Measurements from ENCODE around the gene KCNQ1.

Gene KCNQ1

GRCh38 chr11:2574043-2574552 lies 129.3 kb downstream of the KCNQ1 start (continued):
- TF ChIP-seq TSHZ2 (CRISPR knock-in tag; IDR thresholded peaks at IDR 0.05) (no peak), PPARA (CRISPR knock-in tag; IDR thresholded peaks at IDR 0.05; ENCODE audit: borderline replicate concordance) (no peak), ISL1 (CRISPR knock-in tag; IDR thresholded peaks at IDR 0.05) (no peak)

- no peak for TF ChIP-seq CREB5 (CRISPR knock-in tag; IDR thresholded peaks at IDR 0.05; ENCODE audit: low read depth)
- TF ChIP-seq TSHZ2 (CRISPR knock-in tag; IDR thresholded peaks at IDR 0.05) = no peak
- TF ChIP-seq RARB (CRISPR knock-in tag; IDR thresholded peaks at IDR 0.05) = no peak
- no peak for TF ChIP-seq ZNF8 (CRISPR knock-in tag; IDR thresholded peaks at IDR 0.05)
- TF ChIP-seq CSRNP3 (CRISPR knock-in tag; IDR thresholded peaks at IDR 0.05) = no peak
- no peak for TF ChIP-seq GLIS3 (CRISPR knock-in tag; IDR thresholded peaks at IDR 0.05)
- TF ChIP-seq ZFP30 (CRISPR knock-in tag; IDR thresholded peaks at IDR 0.05) = no peak
- ATAC-seq = no peak
These were observed 130.0 kb downstream of the KCNQ1 start for GRCh38 chr11:2574553-2575535.

- ATAC-seq = no peak
- no peak for TF ChIP-seq CSRNP3 (CRISPR knock-in tag; IDR thresholded peaks at IDR 0.05)
- TF ChIP-seq ZFP3 (CRISPR knock-in tag; IDR thresholded peaks at IDR 0.05) = no peak
- TF ChIP-seq ZNF565 (CRISPR knock-in tag; conservative IDR thresholded peaks at IDR 0.05; ENCODE audit: low read depth) = no peak
- no peak for TF ChIP-seq OSR1 (CRISPR knock-in tag; IDR thresholded peaks at IDR 0.05)
- TF ChIP-seq TSHZ2 (CRISPR knock-in tag; IDR thresholded peaks at IDR 0.05) = no peak
- no peak for TF ChIP-seq BACH2 (CRISPR knock-in tag; IDR thresholded peaks at IDR 0.05; ENCODE audit: borderline replicate concordance)
- no peak for TF ChIP-seq CSDC2 (CRISPR knock-in tag; IDR thresholded peaks at IDR 0.05)
- no peak for TF ChIP-seq TCF4 (CRISPR knock-in tag; IDR thresholded peaks at IDR 0.05; ENCODE audit: borderline replicate concordance)
- no peak for TF ChIP-seq CREB5 (CRISPR knock-in tag; IDR thresholded peaks at IDR 0.05; ENCODE audit: low read depth)
- no peak for TF ChIP-seq ZNF70 (CRISPR knock-in tag; IDR thresholded peaks at IDR 0.05)
- no peak for TF ChIP-seq ARNTL (CRISPR knock-in tag; IDR thresholded peaks at IDR 0.05; ENCODE audit: borderline replicate concordance, low read depth)
- no peak for TF ChIP-seq SNAI2 (CRISPR knock-in tag; IDR thresholded peaks at IDR 0.05)
These were observed 130.8 kb downstream of the KCNQ1 start for GRCh38 chr11:2575591-2576051.

Measured in SK-N-SH treated with all-trans-retinoic acid at 6 μM for 48 hours (cell line).